NCI-H2227 (cell line): Measurements from ENCODE around the gene PEPD.

Experiments used
- DNase-seq: peaks from one replicate; lab custom pipeline; 2025; ENCODE audit not compliant: unreplicated experiment; lab: John Stamatoyannopoulos, UW

Gene PEPD

GRCh38 chr19:33410915-33411401 is 110.6 kb downstream of the PEPD start:
- no peak for DNase-seq

- DNase-seq, result no peak
Observed at GRCh38 chr19:33409906-33410685, 111.5 kb downstream of the PEPD start.

DNA sequence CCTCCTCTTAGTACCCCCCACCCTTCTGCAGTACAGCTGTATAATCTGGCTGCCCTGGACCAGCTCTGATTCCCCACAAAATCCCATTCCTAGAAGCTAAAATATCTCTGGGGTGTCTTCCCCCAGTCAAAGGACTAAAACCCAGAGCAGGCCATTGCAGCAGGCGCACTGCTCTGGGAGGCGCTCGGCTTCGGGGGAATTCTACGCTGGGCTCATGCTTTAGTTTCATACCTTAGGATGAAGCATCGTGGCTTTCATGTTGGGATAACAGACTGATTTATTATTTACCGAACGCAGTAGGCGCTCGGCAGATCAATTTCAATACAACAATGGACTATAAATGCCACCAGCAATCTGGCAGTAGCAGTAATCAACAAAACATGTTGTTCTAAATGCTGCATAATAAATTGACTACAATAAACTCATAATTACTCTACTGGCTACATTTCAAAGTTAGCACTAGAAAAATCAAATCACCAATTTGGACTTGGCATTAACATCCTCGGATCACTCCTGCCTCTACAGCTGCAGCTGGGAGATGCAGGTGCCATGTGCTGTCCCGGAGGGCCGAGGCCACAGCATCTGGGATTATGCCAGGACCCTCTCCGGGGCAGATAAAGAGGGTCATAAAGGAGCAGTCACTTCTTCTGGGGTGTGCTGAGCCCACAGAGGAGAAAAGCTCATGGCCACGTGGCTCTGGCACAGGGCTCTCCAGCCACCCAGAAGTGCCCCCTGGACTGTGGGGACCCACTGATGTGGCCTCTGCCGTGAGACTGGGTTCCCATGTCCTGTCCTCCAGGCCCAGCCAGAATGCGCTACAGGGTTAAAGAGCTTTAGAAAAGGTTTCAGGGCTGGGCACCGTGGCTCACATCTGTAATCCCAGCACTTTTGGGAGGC is 112.8 kb downstream of the PEPD start:
- DNase-seq, result no peak

DNA sequence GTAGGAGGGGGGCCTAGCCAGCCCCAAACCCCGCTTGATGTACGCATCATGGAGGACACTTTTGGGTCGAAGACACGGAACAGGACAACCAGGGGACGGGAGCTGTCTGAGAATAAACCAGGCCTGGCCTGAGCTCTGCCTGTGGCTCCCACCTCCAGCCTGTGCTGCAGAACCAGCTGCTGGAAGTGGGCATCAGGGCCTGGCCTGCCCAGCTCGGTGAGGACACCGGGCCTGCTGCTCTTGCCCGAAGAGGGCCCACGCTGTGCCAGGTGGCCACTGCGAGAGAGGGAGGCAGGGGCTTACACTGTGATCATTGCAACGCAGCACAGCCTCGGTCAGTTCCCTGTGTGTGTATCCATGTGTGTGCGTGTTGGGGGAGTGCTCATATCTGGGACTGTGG is 113.5 kb downstream of the PEPD start:
- DNase-seq, result no peak

DNA sequence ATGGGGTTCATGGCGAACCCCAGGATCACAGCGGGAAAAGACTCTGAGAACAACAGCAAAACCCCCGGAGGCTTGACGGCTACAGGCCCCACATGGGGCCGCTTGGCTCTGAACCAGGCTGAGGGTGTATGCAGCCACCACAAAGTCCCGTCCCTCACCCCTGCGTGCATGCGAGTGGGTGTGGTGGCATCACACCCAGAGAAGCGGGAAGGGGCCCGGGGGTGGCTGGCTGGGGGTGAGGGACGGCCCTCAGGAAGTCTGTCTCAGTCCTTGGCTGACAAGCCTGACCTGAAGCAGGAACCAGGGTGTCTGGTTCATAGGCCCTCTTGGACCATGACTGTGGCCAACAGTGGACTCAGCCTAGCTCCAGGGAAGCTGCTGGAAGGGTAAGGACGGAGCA is 113.9 kb downstream of the PEPD start:
- DNase-seq, result no peak

GRCh38 chr19:33407140-33407551 is 114.4 kb downstream of the PEPD start:
- DNase-seq, result no peak

DNA sequence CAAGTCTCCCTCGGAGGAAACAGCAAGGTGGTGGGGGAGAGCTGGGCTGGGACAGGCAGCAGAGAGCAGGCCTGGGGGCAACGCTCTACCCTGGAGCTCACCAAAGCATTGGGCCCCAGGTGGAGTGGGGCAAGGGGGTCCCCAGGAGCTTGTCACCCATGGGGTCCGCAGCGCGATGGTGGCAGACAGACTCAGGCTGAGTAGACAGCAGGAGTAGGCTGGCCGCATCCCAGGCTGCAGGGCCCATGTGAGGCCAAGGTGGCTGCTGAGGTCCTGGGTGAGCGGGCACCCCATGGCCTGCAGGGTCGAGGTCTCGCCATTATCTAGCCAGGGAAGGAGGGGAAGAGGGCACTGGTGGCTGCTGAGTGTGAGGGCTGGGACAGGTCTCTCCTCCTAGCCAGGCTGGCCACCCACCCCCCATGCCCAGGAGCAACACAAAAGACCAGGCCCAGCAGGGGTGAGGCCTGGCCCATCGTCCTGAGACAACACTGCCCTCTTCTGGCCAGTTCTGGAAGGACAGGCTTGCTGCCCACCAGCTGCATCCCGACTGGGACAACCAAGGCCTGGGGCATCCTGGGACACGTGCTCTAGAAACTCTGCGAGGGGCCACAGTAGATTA is 115.0 kb downstream of the PEPD start:
- peak; percentile 96 for DNase-seq

DNA sequence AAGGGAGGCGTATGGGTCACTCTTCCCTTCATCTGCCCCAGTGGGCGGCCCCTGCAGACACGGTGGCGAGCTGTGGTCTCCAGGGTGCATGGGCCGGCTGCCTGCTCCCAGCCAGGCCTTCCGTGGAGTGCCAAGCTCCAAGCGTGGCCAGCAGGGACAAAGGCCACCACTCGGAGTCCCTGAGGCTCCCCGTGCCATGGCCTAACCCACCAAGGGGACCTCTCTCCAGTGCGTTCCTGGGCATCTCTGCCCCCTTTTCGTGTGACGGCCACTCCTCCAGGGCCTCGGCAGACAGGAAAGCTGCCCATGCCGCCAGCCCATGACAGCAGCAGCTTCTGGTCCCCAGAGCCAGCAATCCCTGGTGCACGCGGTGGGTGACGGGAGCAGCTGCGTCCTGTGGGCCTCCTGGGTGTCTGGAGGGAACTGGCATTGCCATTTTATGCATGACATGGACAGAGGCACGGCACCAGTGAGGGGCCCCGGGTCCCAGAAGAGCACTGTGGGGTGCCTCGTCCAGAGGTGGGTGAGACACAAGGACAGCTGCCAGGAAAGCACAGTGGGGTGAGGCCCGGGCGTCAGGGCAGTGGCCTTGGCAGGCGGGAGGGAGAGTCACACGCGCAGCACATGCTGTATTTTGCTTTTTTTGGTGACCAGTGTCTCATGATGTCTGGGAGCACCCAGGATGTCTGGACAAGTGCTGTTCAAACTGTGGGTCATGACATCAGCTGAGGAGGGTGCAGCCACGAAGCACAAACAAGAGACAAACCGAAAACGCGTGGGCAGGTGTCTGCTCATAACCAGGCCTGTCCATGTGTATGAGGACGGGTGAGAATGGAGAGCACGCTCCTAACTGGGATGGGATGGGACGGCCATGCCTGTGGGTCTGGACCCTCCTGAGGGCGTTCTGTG is 115.8 kb downstream of the PEPD start:
- DNase-seq, result no peak

- no peak for DNase-seq
Observed at GRCh38 chr19:33405254-33405552, 116.4 kb downstream of the PEPD start.

GRCh38 chr19:33404506-33405253 is 116.9 kb downstream of the PEPD start:
- DNase-seq, result no peak

DNA sequence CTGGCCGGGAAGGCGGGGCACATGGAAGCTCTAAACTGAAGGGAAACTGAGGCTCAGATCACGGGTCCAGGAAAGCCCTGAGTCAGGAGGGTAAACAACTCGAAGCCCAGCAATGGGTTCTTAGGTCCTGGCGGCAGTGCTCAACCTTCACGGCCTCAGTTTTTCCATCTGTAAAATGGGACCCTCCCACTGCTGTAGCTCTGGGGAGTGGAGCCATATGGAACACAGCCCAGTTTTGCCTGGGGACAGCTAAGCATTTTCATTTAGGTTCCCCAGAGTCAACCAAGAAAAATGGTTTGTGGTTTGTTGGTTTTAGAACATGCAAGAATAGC is 117.7 kb downstream of the PEPD start:
- DNase-seq, result no peak

DNA sequence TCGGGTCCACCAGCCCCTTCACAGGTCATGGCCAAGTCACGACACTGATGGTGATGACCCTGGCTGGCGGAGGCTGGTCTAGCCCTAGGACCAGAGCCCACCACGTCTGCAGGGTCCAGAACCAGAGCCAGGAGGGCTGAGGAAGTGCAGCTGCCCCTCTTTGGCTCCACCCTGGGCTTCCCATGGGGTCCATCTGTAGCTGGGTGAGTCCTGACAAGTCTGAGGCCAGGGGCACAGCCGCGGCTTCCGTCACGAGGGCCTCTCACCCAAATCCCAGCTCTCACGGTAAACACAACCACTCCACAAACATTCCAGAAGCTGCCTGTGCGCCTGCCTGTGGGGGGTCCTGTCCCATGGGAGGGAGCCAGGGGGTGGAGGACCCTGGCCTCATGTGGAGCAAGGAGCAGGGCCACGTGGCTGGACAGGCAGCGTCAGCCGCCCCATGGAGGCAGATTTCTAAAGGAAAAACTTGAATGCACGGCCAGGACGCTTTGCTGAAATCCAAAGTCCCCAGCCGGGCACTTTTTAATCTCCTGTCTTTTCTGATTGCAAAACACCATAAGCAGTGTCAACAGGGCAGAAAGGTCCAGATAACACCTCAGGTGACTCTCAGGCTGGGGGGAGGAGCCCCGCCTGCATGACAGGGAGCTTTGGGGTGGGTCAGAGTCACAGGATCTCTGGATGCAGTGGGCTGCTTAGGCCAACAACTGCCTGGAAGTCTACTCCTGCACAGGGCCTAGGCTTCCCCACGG is 118.2 kb downstream of the PEPD start:
- DNase-seq, result no peak

DNA sequence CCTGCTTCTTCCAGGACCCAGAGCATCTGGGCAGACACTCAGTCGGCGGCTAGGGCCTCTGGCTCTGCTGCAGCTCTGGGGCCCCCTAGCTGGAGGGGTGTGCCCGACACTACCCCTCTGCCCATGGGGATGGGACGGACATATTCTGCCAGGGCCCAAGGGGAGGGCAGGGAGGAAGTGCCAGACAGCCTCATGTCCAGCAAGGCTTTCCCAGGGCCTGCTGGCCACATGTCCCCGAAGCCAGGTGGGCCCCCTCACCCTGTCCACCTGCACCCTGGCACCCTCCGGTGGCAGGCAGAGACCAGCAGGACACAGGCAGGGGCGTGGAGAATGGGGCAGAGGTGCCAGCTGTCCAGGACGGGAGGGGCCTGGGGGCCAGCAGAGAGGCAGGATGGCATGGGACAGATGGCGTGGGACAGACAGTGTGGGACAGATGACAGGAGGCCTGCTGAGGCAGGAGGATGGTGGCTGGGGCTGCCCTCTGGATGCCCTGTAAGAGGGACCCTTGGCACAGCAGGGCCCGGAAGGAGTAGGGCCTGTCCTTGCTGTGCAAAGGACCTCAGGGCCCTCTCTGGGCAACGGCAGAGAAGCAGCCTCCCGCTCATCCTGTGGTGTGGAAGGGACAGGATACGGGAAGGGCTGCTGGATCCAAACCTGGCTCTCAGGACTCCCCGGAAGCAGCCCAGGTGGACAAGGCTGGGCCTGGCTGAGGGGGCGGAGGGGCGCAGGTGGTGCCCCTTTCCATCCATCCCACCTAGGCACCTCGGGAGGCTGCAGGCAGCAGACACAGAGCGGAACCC is 119.0 kb downstream of the PEPD start:
- no peak for DNase-seq

- DNase-seq, result no peak
Observed at GRCh38 chr19:33401683-33402420, 119.7 kb downstream of the PEPD start.

- no peak for DNase-seq
Observed at GRCh38 chr19:33400856-33401682, 120.5 kb downstream of the PEPD start.

DNA sequence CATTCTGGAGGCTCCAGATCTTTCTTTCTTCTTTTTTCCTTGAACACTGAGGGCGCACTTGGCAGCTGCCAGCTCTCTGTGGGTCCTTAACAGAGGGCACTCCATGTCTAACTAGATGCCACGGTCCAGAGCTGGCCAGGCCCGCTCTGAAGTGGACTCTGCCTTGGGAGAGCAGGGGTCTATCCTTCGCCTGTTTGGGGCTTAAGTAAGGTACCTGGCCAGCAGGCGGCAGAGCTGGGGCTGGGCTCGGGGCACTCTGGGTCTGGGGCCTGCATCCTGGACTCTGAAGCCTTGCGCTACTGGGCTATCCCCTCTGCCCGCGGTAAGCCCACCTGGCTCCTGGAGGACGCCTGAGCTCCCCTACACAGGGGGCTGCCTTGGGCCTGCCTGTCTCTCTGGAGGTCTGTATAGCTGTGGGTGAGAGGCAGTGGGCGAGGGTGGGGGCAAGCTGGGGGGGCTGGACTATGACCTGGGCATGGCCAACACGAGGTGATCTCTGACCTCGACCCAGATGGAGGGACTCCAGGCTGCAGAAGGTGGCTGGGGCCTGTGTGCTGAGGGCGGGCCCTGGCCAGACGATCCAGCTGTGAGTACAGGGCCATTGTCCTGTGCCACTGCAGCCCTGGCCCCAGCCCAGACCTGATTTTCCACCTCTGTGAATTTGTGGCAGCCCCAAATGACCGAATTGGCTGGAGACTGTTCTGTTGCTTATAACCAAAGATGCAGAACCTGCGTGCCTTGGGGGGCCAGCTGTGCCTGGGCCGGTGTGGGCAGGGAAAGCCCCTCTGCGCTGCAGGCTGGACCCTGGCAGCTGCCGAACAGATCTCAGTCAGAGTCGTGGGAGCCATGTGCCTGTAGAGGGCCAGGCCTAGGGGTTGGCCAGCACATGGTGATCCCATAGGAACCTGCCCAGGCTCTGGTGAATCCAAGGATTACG is 121.6 kb downstream of the PEPD start:
- no peak for DNase-seq
